ENCODE results near the gene ARMCX4. TPM values are rescaled to one million over a fixed set of nuclear protein-coding genes. Genes with fewer than 3 reads are reported as not detected.

ARMCX4 gene
- total and polyA plus RNA-seq, 2 donors from 2014 or later, result 6.5 to 16.0 TPM

GRCh38 chrX:101507372-101507771, 22.1 kb downstream of the ARMCX4 start:
- TF ChIP-seq, protein P1, sequence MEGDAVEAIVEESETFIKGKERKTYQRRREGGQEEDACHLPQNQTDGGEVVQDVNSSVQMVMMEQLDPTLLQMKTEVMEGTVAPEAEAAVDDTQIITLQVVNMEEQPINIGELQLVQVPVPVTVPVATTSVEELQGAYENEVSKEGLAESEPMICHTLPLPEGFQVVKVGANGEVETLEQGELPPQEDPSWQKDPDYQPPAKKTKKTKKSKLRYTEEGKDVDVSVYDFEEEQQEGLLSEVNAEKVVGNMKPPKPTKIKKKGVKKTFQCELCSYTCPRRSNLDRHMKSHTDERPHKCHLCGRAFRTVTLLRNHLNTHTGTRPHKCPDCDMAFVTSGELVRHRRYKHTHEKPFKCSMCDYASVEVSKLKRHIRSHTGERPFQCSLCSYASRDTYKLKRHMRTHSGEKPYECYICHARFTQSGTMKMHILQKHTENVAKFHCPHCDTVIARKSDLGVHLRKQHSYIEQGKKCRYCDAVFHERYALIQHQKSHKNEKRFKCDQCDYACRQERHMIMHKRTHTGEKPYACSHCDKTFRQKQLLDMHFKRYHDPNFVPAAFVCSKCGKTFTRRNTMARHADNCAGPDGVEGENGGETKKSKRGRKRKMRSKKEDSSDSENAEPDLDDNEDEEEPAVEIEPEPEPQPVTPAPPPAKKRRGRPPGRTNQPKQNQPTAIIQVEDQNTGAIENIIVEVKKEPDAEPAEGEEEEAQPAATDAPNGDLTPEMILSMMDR (IDR thresholded peaks at IDR 0.05; ENCODE audit: borderline replicate concordance, extremely low read depth, insufficient read depth), result no peak
- FAIRE-seq (no peak), DNase-seq (no peak)
- intact Hi-C loops (cut with DNase I), result no loop called here
- H3K4me3 ChIP-seq (ENCODE audit: low read length in 3 of 3), result no peak overlapping the region
- H3K9me3 ChIP-seq (ENCODE audit: control insufficient read depth in 2 of 3, insufficient read depth in 1 of 3, low read length in 3 of 3), result no peaks in the 10 kb centered on the region
- H3K4me1 ChIP-seq (ENCODE audit: control insufficient read depth in 2 of 3, insufficient read depth in 2 of 3, low read depth in 1 of 3, low read length in 3 of 3), result no peaks in the 10 kb centered on the region
- no peak overlapping the region for H3K9ac ChIP-seq (ENCODE audit: low read length in 3 of 3)
- no peak overlapping the region for H3K27ac ChIP-seq (ENCODE audit: low read depth in 2 of 2, low read length in 2 of 2)
- no peaks in the 10 kb centered on the region for H3K36me3 ChIP-seq (ENCODE audit: control insufficient read depth in 2 of 3, insufficient read depth in 3 of 3, low read length in 3 of 3)
- no peaks in the 10 kb centered on the region for H3K27me3 ChIP-seq (ENCODE audit: control insufficient read depth, insufficient read depth, low read length)

DNA sequence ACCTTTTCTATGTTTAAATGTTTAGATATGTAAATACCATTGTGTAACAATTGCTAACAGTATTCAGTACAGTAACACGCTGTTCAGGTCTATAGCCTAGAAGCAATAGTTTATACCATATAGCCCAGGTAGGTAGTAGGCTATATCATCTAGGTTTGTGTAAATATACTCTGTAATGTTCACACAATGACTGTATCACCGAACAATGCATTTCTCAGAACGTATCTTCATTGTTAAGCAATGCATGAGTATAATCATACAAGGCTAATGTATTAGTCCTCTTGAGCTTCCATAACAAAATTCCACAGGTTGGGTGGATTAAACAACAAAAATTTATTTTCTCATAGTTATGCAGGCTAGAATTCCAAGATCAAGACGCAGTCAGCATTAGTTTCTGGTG, 22.7 kb downstream of the ARMCX4 start:
- Histone ChIP-seq H3K27ac (ENCODE audit: low read depth in 2 of 2, low read length in 2 of 2) (no peak overlapping the region), H3K36me3 (ENCODE audit: control insufficient read depth in 2 of 3, insufficient read depth in 3 of 3, low read length in 3 of 3) (no peaks in the 10 kb centered on the region), H3K9me3 (ENCODE audit: control insufficient read depth in 2 of 3, insufficient read depth in 1 of 3, low read length in 3 of 3) (no peaks in the 10 kb centered on the region), H3K4me1 (ENCODE audit: control insufficient read depth in 2 of 3, insufficient read depth in 2 of 3, low read depth in 1 of 3, low read length in 3 of 3) (no peaks in the 10 kb centered on the region), H3K4me3 (ENCODE audit: low read length in 3 of 3) (no peak overlapping the region), H3K27me3 (ENCODE audit: control insufficient read depth, insufficient read depth, low read length) (no peaks in the 10 kb centered on the region), H3K9ac (ENCODE audit: low read length in 3 of 3) (no peak overlapping the region)
- TF ChIP-seq, protein P1 (IDR thresholded peaks at IDR 0.05; ENCODE audit: borderline replicate concordance, extremely low read depth, insufficient read depth), result no peak
- intact Hi-C loops (cut with DNase I), result no loop called here
- DNase-seq (no peak), FAIRE-seq (no peak)

DNA sequence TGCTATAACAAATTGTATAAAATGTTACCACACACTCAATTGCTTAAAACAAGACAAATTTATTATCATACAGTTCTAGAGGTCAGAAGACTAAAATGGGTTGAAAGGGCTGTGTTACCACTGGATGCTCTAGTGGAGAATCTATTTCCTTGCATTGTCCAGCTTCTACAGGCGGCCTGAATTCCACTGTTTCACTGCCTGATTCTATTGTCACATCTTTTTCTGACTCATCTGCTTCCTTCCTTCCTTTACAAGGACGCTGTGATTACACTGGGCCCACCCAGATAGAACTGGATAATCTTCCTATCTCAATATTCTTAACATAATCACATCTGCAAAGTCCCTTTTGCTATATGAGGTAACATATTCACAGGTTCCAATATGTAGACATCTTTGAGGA, 45.7 kb downstream of the ARMCX4 start:
- Histone ChIP-seq H3K9me3 (ENCODE audit: control insufficient read depth in 2 of 3, insufficient read depth in 1 of 3, low read length in 3 of 3) (no peaks in the 10 kb centered on the region), H3K9ac (ENCODE audit: low read length in 3 of 3) (no peak overlapping the region), H3K27ac (ENCODE audit: low read depth in 2 of 2, low read length in 2 of 2) (no peak overlapping the region), H3K4me1 (ENCODE audit: control insufficient read depth in 2 of 3, insufficient read depth in 2 of 3, low read depth in 1 of 3, low read length in 3 of 3) (no peaks in the 10 kb centered on the region), H3K27me3 (ENCODE audit: control insufficient read depth, insufficient read depth, low read length) (no peaks in the 10 kb centered on the region), H3K4me3 (ENCODE audit: low read length in 3 of 3) (no peak overlapping the region), H3K36me3 (ENCODE audit: control insufficient read depth in 2 of 3, insufficient read depth in 3 of 3, low read length in 3 of 3) (peaks cover 0 to 3% (median 0%) of the 10 kb centered on the region in 3 donors)
- FAIRE-seq (no peak), DNase-seq (no peak)
- intact Hi-C loops (cut with DNase I), result no loop called here
- TF ChIP-seq, protein P1 (IDR thresholded peaks at IDR 0.05; ENCODE audit: borderline replicate concordance, extremely low read depth, insufficient read depth), result no peak

Other genes starting within 250 kb of the ARMCX4 start
- gene TAF7L, start 194.1 kb upstream of the ARMCX4 start, total RNA-seq, result not detected
- 0.30 TPM for gene TAF7L, start 194.1 kb upstream of the ARMCX4 start, polyA plus RNA-seq (ENCODE audit: insufficient read depth, low read depth, low replicate concordance)
- 13.1 TPM for gene TIMM8A, start 136.7 kb upstream of the ARMCX4 start, total RNA-seq
- 12.9 TPM for gene TIMM8A, start 136.7 kb upstream of the ARMCX4 start, polyA plus RNA-seq (ENCODE audit: insufficient read depth, low read depth, low replicate concordance)
- gene BTK, start 99.3 kb upstream of the ARMCX4 start, total RNA-seq, result 13.9 TPM
- 0.77 TPM for gene BTK, start 99.3 kb upstream of the ARMCX4 start, polyA plus RNA-seq (ENCODE audit: insufficient read depth, low read depth, low replicate concordance)
- 148 TPM for gene RPL36A, start 94.4 kb upstream of the ARMCX4 start, total RNA-seq
- gene RPL36A, start 94.4 kb upstream of the ARMCX4 start, polyA plus RNA-seq (ENCODE audit: insufficient read depth, low read depth, low replicate concordance), result 1,711 TPM
- 23.9 TPM for gene GLA, start 77.5 kb upstream of the ARMCX4 start, total RNA-seq
- 34.7 TPM for gene GLA, start 77.5 kb upstream of the ARMCX4 start, polyA plus RNA-seq (ENCODE audit: insufficient read depth, low read depth, low replicate concordance)
- gene HNRNPH2, start 77.2 kb upstream of the ARMCX4 start, total RNA-seq, result 79.5 TPM
- 68.1 TPM for gene HNRNPH2, start 77.2 kb upstream of the ARMCX4 start, polyA plus RNA-seq (ENCODE audit: insufficient read depth, low read depth, low replicate concordance)
- gene ARMCX1, start 65.1 kb downstream of the ARMCX4 start, total RNA-seq, result 15.6 TPM
- gene ARMCX1, start 65.1 kb downstream of the ARMCX4 start, polyA plus RNA-seq (ENCODE audit: insufficient read depth, low read depth, low replicate concordance), result 20.3 TPM
- 39.1 TPM for gene ARMCX6, start 132.5 kb downstream of the ARMCX4 start, total RNA-seq
- 61.7 TPM for gene ARMCX6, start 132.5 kb downstream of the ARMCX4 start, polyA plus RNA-seq (ENCODE audit: insufficient read depth, low read depth, low replicate concordance)
- 58.1 TPM for gene ARMCX3, start 137.7 kb downstream of the ARMCX4 start, total RNA-seq
- 38.6 TPM for gene ARMCX3, start 137.7 kb downstream of the ARMCX4 start, polyA plus RNA-seq (ENCODE audit: insufficient read depth, low read depth, low replicate concordance)
- gene ARMCX2, start 174.4 kb downstream of the ARMCX4 start, total RNA-seq, result 44.0 TPM
- gene ARMCX2, start 174.4 kb downstream of the ARMCX4 start, polyA plus RNA-seq (ENCODE audit: insufficient read depth, low read depth, low replicate concordance), result 38.4 TPM

Measured in kidney (tissue), 14 donors.